Brain pericyte (primary cell): ENCODE data around the gene TBPL2.
"Not testable (repeated sequence)": the region's sequence is repeated elsewhere in the genome, so short reads cannot be mapped to it uniquely, and the experiment has no call there.

Experiments used
- DNase-seq: peaks from one replicate; pipeline ENCODE4 v3.0.0-alpha.2; 2012; ENCODE audit warnings: low read depth, low spot score

TBPL2 gene

DNA sequence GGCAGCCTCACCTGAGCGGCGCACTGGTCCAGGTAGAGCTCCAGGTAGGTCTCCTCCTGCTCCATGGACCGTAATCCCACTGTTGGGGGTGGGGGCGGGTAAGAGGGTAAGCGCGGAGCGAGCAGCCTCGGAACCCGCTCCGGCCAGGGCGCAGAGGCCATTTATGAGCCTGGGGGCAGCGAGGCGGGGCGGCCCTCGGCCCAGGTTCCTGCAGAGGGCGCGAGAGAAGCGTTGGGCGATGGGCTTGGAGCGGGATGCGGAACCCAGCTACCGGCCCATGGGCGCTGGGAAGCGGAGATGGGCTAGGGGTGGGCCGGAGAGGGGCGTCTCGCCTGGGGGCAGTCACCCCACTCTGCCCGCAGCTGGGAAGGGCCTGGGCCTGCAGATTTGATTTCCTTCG is at the start of gene TBPL2:
Gene TBPL2, minus strand, starts transcription at position 232 of the 400 bp plus-strand sequence. Its CDS starts 167 bp downstream, at position 65.
- DNase-seq = no peak

DNA sequence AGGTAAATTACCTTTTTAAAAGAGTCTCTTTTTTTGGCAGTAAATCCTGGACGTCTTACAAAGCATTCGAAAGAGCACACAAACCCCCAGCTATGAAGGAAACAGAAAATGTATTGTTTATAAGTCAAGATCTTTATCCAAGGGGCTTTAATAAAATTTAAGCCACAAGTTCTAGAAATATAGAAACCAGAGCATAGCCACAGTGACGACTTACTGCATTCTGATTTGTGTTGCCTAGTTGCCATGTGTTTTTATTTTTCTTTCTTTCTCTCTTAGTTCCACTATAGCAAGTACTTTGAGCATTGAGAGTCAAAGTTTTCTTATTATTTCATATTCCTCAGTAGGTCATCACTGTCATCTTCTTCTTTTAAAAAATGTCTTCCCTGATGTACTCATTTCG is 47.8 kb upstream of the TBPL2 start:
- DNase-seq = no peak

DNA sequence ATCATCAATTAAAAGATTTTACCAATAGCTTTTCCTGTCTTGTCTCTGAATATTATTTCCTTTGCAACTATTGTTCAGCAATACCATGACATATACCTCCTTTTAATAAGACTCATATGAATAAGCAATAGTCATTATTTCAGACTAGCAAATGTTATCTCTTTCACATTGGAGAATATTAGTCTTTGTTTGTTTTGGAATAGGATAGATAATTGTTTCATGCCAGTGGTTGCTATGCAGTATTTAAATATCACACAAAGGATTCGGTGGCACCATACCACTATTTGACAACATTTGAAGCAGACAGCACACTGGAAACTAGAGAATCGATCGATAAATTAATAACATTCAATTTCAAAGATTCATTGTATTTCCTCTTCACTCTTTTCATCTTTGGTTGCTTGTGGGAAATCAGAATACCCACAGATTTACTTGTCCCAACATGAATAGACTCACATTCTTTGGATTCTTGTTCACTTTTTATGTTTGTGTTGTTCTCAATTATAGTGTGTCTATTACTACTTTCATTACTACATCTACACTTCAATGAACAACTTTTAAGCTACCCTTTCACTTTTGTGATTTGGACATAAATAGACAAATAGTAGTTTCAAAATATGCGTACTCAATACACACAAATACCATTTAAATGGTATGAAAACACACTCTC is 42.7 kb upstream of the TBPL2 start:
- DNase-seq = no peak

DNA sequence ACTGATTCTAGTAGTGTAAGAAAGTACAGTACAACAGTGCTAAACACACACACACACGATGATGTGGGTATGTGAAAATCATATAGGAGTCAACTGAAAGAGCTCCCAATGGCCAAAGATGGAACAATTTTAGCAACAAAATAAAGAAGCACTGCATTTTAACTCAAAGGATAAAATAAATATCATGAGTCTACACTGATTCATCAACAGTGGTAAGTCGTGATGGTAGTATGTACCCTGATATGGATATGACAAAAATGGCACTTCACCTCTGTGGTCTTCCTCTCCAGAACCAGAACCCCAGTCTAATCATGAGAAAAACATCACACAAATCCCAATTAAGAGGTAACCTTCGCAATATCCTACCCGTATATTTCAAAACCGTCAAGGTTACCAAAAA is 41.4 kb upstream of the TBPL2 start:
- no peak for DNase-seq

DNA sequence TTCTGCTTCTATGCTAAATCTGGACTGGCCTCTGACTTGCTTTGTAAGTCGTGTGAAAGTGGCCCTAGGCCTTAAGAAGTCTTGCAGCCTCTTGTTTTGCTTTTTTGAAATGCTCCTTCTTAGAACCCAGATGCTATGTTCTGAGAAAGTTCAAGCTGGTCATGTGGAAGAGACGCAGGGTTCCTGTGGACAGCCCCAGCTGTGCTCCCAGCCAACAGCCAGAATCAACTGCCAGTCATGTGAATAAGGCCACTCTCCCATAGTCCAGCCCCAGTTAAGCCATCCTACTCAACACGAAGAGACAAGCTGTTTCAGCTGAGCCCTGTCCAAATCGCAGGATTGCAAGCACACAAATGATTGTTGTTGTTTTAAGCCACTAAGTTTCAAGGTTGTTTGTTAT is 37.3 kb upstream of the TBPL2 start:
- peak; percentile 31 for DNase-seq

DNA sequence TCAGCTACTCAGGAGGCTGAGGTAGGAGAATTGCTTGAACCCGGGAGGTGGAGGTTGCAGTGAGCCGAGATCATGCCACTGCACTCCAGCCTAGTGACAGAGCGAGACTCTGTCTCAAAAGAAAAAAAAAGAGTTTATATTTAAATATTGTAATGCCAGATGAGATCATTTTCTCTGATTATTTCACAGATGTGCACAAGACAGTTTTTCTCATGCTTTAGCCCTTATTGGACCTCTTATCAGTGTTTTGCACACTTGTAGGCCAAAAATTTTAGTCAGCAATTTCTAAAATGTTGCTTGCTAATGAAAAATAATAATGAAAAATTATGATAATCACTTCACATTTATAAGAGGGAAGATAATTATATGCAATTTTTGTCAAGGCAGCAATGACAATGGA is 36.0 kb upstream of the TBPL2 start:
- not testable (repeated sequence) for DNase-seq

DNA sequence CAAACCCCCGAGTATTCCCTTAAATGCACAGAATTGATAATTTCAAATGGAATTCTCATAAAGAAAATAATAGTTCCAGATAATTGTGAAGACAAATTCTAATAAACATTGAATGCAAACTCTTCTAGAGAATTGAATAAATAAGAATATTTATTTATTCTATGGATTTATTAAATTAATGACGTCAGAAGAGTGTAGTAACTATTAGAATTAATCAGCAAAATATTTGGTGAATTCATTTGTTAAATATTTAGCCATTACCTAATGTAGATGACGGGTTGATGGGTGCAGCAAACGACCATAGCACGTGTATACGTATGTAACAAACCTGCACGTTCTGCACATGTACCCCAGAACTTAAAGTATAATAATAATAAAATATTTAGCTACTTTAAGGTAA is 33.4 kb upstream of the TBPL2 start:
- DNase-seq = no peak

DNA sequence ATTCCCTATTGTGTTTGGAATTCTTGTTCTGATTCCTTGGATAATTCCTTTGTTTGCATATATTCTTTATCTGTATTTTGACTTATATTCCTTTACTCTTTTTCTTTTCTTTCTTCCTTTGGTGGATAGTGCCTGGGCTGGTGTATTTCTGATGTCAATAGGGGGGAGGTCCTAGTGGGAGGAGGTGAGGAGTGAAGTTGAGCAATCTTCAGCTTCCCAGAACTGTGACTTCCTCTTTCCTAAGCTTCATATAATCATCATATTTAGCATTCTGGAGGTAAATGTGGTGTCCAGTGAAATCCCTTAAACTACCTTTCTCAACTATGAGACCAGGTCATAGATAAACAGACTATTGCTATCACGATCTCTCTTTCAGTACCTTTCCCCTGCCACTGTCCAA is 29.6 kb upstream of the TBPL2 start:
- no peak for DNase-seq

DNA sequence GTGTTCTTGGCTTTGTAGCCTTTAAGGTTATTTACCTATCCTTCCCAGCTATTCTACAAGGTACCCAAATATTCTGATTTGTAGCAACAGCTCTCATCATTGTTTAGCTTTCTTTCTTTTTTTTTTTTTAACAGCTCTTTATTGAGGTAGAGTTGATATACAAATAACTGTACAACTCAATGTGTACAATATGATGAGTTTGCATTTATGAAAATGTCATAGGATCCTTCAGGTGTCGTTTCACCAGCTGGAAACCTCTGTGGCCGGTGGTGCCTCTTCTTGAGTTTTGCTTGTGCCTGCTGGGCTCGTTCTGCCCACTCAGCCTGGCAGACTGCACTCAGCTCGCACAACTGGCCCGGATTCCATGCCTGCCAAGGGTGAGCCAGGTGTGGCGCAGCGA is 26.9 kb upstream of the TBPL2 start:
- DNase-seq = no peak

DNA sequence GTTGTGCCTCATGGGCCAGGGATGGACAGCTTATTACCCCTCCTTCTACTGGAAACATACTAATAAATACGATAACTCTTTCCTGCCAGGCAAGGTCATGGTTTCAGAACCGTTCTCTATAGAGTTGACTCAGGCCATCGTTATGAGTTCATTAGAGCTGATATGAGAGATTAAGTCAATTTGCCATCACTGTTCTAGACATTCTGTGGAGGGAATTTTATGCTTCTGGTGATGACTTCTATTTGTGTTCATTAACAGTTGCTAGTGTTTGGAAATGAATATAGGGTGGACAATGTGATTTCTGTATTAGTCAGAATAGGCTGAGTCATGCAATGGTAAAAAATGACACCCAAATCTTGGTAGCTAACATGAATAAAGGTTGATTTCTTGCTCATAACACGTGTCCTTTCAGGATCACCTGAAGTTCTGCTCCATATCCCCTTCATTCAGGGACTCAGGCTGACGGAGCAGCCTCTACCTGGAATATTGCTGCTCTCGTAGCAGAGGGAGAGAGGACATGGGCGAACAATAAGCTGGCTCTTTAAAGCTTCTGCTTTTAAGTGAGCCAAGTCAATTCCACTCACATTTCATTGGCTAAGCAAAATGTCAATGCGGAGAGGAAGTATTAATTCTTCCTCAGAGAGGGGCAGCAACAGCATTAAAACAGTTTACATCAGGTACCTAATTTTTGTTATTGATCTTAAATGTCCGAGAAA is 18.5 kb upstream of the TBPL2 start:
- no peak for DNase-seq

DNA sequence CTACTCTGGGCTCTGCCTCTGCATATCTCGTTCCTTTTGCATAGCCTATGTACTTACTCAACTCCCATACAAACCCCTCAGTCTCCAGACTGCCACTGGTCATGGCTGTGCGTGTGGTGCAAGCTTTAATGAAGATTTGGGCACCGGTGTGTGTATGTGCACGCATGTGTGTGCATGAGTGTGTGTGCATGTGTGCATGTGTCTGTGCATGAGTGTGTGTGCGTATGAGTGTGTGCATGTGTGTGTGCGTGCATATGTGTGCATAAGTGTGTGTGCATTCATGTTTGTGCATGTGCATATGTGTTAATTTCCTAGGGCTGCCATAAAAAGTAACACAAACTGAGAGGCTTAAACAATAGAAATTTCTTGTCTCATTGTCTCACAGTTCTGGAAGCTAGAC is 17.1 kb upstream of the TBPL2 start:
- DNase-seq = no peak

DNA sequence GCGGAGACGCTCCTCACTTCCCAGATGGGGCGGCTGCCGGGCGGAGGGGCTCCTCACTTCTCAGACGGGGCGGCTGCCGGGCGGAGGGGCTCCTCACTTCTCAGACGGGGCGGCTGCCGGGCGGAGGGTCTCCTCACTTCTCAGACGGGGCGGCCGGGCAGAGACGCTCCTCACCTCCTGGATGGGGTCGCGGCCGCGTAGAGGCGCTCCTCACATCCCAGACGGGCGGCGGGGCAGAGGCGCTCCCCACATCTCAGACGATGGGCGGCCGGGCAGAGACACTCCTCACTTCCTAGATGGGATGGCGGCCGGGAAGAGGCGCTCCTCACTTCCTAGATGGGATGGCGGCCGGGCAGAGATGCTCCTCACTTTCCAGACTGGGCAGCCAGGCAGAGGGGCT is 16.0 kb upstream of the TBPL2 start:
- DNase-seq = not testable (repeated sequence)

DNA sequence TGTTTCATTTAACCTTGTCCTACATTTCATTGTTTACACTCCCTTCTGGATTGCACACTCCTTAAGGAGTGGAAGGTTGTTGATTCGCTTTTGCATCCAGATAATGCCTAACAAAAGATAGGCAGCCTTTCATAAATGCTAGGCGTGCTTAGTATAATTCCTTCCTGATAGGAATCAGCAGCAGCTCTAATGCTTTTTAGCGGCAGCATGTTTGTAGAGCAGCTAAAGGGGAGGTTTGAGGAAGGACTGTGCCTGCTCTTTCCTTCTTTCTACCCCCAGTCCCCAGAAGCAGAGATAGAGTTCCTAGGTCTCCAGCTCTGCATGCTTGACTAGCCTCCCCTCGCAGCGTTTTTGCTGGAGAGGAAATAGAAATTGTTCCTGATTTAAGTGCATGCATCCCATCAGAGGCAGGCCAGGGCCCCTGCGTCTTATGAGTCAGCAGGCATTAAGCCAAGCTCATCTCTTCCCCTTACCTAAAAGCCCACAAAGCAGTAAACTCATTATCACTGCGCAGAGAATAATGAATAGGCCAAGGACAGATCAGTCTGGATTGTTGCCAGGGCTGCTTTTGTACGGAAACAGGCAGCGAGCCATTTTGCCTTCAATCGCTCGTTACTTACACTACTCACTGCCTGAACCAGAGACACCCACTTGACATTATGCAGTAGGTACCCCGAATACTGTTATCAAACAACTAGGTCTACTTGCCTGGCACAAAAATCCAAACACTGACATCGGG is 14.0 kb upstream of the TBPL2 start:
- DNase-seq = no peak

DNA sequence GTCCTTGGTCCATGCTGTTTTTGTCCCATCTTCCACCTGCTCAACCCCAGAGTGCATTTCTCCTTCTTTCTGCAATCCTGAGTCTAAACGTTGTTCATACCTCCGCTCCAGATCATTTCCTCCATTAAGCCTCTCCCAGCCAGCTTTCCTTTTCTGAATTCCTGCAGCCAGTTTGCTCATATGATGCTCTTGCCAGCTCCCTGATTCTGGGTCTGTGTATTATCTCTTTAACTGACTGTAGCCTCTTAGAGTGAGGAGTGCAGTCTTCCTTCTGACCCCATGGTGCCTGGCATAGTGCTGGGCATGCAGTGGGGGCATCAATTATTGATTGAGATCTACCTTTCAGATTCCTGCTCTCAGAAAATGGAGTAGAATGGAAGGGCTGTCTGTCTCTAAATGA is 11.5 kb upstream of the TBPL2 start:
- DNase-seq = no peak

DNA sequence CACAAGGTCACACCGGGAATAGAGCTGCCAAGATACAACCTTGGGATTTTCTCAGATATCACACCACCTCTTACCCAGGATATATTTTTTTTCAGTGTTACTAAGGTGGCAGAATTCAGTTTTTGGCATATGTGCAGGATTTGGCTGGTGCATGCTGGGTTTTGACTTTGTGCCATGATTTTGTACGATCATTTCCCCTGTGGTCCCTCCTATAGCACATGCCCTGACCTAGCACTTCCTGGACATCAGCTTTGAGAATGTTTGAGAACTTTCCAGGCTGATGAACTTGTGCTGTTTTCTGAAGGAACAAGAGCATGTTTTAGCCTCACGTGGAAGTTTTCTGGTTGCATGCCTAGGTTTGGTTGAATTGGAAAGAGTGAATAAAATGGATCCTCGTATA is 11.0 kb upstream of the TBPL2 start:
- no peak for DNase-seq

DNA sequence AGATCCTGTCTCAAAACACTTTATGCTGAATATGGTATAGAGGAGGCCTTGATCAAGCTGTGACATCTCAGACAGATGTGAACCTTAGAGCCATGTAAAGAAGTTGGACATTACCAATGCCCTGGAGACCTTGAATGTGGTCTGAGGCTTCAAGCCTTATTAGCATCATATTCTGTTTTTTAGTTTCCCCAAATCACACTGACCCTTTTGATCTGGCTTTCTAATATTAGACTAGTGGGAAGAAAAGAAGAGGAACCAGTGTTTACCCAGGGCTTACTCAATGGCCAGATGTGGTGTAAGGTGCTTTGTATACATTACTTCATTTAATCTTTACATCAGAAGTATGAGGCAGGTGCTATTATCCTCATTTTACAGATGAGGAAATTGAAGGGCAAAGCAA is 10.6 kb upstream of the TBPL2 start:
- DNase-seq = no peak

DNA sequence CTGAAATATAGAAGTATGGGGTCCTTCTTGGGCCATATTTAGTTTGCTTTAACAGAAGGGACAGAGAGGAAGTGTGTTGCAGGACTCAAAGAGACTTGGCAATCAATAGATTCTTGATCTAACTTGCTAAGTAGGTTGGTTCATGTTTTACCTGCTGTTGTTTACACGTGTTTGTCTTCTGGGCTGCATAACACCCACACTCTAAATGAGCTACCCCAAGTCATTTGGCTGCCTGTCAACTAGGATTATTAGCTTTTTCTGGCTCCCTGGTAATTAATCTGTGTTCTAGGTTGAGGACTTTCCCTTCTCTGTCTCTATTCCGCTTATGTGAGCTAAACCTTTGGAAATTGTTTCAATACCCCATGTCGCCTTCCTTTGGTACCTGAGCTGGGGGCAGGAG is 10.1 kb upstream of the TBPL2 start:
- DNase-seq = no peak

DNA sequence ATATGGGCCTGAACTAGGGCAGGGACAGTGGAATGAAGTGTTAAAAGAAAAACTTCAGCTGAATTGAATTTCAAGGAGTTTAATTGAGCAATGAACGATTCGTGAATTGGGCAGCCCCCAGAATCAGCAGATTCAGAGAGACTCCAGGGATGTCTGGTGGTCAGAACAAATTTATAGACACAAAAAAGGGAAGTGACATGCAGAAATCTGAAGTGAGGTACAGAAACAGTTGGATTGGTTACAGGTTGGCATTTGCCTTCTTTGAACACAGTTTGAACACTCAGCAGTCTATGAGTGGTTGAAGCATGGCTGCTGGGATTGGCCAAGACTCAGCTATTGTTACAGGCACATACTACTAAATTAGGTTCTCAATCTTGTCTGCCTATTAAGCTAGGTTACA is 9.7 kb upstream of the TBPL2 start:
- no peak for DNase-seq

DNA sequence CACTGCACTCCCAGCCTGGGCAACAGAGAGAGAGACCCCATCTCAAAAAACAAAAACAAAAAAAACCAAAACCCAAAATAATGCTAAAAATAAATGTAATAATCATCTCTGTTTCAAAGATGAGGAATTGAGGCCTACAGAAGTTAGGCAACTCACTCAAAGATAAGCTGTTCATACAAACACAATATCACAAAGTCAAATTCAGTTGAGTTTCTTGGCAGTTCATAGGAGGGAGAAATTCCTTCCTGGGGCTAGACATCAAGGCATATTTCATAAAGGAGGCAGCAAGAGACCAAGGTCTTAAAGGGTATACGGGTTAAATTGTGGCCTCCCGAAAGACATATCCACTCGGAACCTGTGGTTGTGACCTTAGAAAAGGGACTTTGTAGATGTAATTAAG is 8.7 kb upstream of the TBPL2 start:
- no peak for DNase-seq

DNA sequence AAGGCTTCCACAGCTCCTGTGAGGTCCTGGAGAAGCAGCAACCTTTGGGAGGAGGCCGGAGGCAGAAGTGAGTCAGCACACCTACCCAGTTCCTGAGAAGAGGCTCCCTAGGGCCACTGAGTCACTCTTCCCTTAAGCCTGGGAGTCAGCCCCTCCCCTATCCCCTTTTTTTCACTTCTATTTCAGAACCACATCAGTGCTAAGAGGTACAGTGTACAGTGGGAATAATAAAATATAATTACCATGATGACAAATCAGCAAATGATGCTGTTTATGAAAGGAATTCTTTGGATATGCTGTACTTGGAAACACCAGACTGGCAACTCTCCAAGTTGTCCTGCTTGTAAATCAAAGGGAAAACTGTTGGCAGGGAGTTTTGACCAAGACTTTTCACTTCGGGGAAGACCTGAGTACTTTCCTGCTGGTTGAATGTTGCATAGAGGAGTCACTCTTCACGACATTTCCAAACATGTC is 7.8 kb upstream of the TBPL2 start:
- no peak for DNase-seq

DNA sequence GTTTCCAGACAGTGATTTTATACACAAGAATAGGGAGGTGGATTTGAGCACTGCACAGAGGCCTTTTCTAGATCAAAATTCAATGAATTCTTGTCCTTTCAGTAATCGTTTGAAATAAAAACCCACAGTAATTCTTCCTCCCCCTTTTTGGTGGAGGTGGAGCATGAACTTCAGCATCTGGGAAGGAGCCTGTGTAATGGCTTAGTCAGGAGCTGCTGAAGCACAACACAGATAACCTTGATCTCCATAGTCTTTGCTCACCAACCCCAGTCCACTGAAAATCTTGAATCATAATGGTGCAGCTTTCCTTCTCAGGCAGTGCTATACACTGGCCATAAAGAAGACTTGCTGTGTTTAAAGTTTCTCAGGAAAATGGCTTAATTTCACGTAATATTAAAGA is 6.4 kb upstream of the TBPL2 start:
- DNase-seq = no peak

DNA sequence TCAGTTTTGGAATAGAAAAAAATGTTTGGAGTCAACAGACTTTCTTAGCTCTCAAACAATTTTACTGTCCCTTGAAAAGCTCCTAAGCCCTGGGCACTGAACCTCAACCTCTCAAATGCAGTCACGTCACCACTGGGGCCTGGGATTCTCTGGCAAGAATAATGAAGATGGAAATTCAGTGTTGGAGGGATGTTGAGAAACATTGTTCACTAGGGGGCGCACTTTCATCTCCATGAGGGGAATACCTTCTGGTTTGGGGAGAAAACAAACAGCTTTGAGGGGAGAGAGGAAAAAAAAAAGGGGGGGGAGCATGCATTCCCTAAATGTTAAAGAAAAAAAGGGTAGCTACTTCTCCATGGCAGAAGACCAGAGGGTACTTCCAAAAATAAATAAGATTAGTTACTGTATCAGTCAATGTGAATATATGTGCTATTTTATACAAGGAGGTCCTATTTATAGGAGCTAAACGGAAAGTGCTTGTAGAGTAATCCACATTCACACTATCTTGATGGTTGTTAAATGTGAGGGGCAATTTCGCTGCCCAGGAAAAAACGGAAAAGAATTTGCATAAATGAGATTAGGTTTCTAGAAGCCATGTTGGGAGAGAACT is 5.8 kb upstream of the TBPL2 start:
- no peak for DNase-seq
